GM23248 (cell line): ENCODE data around the gene PTGES2. TPM values are rescaled to one million over a fixed set of nuclear protein-coding genes. Genes with fewer than 3 reads are reported as not detected.

Source experiments
- DNase-seq: peaks from one replicate; pipeline ENCODE4 v3.0.0-alpha.2; 2015
- H2AFZ ChIP-seq: fragments of 200-600 bp; sonication (generic); 2 replicates; pipeline ENCODE4 v1.6.1; 2016; ENCODE audit warnings: antibody characterized with exemption
- H3F3A ChIP-seq: fragments of 200-600 bp; sonication (generic); 2 replicates; pipeline ENCODE4 v1.6.1; 2016; ENCODE audit warnings: mild to moderate bottlenecking, antibody characterized with exemption, mixed run types; ENCODE audit not compliant: insufficient read depth
- H3K27ac ChIP-seq: fragments of 200-600 bp; sonication (generic); 2 replicates; pipeline ENCODE4 v1.5.1; 2016; ENCODE audit warnings: mild to moderate bottlenecking
- H3K27me3 ChIP-seq: fragments of 200-600 bp; sonication (generic); replicated peaks from 2 replicates; pipeline ENCODE4 v1.6.1; 2016; ENCODE audit warnings: mild to moderate bottlenecking; ENCODE audit not compliant: insufficient read depth
- H3K36me3 ChIP-seq: fragments of 200-600 bp; sonication (generic); 2 replicates; pipeline ENCODE4 v1.6.1; 2016; ENCODE audit warnings: low read depth, mild to moderate bottlenecking
- H3K4me1 ChIP-seq: fragments of 200-600 bp; sonication (generic); 2 replicates; pipeline ENCODE4 v1.6.1; 2016; ENCODE audit warnings: mild to moderate bottlenecking; ENCODE audit not compliant: insufficient read depth
- H3K4me2 ChIP-seq: fragments of 200-600 bp; sonication (generic); one replicate; pipeline ENCODE4 v1.6.1; 2016; ENCODE audit warnings: mild to moderate bottlenecking; ENCODE audit not compliant: unreplicated experiment
- H3K4me3 ChIP-seq: fragments of 200-600 bp; sonication (generic); 2 replicates; pipeline ENCODE4 v1.5.1; 2016; ENCODE audit warnings: mild to moderate bottlenecking
- H3K79me2 ChIP-seq: fragments of 200-600 bp; sonication (generic); 2 replicates; pipeline ENCODE4 v1.6.1; 2016; ENCODE audit warnings: mild to moderate bottlenecking; ENCODE audit not compliant: insufficient read depth
- H3K9ac ChIP-seq: fragments of 200-600 bp; sonication (generic); 2 replicates; pipeline ENCODE4 v1.6.1; 2016; ENCODE audit warnings: mild to moderate bottlenecking
- H3K9me2 ChIP-seq: fragments of 200-600 bp; sonication (generic); 2 replicates; pipeline ENCODE4 v1.6.1; 2016; ENCODE audit warnings: mixed run types, mild to moderate bottlenecking, moderate library complexity; ENCODE audit not compliant: insufficient read depth
- H3K9me3 ChIP-seq: fragments of 200-600 bp; sonication (generic); one replicate; pipeline ENCODE4 v1.6.1; 2017; ENCODE audit warnings: low read depth
- H4K20me1 ChIP-seq: fragments of 200-600 bp; sonication (generic); 2 replicates; pipeline ENCODE4 v1.6.0; 2016; ENCODE audit not compliant: insufficient read depth
- EZH2 ChIP-seq: fragments of 200-600 bp; sonication (generic); IDR thresholded peaks from 2 replicates; pipeline ENCODE4 v1.6.1; 2018; ENCODE audit warnings: antibody characterized with exemption, mild to moderate bottlenecking; ENCODE audit not compliant: insufficient read depth, poor library complexity, severe bottlenecking
- EZH2phosphoT487 ChIP-seq: fragments of 200-600 bp; sonication (generic); IDR thresholded peaks from 2 replicates; pipeline ENCODE4 v1.6.1; 2018; ENCODE audit warnings: antibody characterized with exemption, moderate library complexity, mild to moderate bottlenecking, low read depth; ENCODE audit not compliant: insufficient read depth
- WGBS, 2 experiments: methylation state at CpG; one replicate each; pipeline ENCODE4 v1.1.6; 2015 to 2017; ENCODE audit warnings: low lambda C conversion rate in 2 of 2, low coverage in 1 of 2; ENCODE audit errors: missing lambda C conversion rate in 2 of 2; 5-methylcytosine and 5-hydroxymethylcytosine counted together
- in situ Hi-C: fragments of 300-500 bp; cut with MboI; formaldehyde crosslinking; loops from 2 replicates; pipeline ENCODE4 v1.15.0; 2020
- polyA plus RNA-seq: library from polyadenylated mRNA; unstranded; fragments of >200 nt; fragmentation: Nextera tagmentation; extraction: Ambion mirVana; gene quantifications from 2 replicates; pipeline ENCODE4 v1.2.1, GENCODE V29; 2016
- total RNA-seq: library from RNA; depleted of rRNA; stranded (reverse); fragments of >200 nt; shearing (Covaris generic); gene quantifications from 2 replicates; pipeline ENCODE4 v1.2.3, GENCODE V29; 2014

PTGES2 gene
- total and polyA plus RNA-seq, 2 experiments from 2014 or later: 63.3 to 68.6 TPM

DNA sequence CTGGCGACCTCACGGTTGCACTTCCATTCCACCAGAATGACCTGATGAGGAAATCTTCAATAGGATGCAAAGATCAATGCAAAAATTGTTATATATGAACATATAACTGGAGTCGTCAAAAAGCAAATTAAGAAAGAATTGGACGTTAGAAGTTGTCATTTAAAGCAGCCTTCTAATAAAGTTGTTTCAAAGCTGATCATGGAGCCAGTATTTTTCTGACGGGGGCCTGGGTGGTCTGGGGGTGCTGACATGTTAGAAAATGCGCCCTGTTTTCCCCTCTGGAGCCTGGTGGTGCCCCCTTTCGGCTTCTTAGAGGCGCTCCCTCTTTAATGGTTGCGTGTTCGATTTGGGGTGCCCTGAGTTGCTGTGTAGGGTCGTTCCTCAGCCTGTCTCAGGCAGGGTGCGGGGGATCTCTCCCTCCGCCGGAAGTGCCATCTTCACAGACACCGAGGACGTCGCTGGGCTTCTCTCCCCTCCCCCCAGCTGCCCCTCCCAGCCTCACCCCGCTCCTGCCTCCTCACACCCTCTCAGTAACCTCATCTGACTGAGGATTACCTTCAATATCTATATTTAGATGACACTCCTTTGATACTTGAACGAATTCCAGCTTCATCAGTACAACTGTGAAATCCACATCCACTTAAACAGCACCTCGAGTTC is 18.3 kb downstream of the PTGES2 start:
- no peak overlapping the region for H3K4me3 ChIP-seq
- peaks cover 9% of the 10 kb centered on the region; the same call in 1 of the 2 replicates for H3F3A ChIP-seq
- DNase-seq: no peak
- H4K20me1 ChIP-seq: no peaks in the 10 kb centered on the region
- no peaks in the 10 kb centered on the region for H3K9me2 ChIP-seq
- H3K36me3 ChIP-seq: no peaks in the 10 kb centered on the region; the same call in 1 of the 2 replicates
- H3K4me1 ChIP-seq: no peaks in the 10 kb centered on the region
- in situ Hi-C loops: loop anchor here (10.0 kb wide), 1 partner anchor 164 kb away; no protein-coding TSS in a partner anchor
- 67 to 75% methylated on average over 18 to 20 of the region's 20 CpGs for WGBS, 2 experiments
- H3K79me2 ChIP-seq: no peaks in the 10 kb centered on the region
- no peaks in the 10 kb centered on the region for H3K27me3 ChIP-seq
- no peak overlapping the region for H3K4me2 ChIP-seq
- no peak overlapping the region for H2AFZ ChIP-seq
- no peaks in the 10 kb centered on the region for H3K9me3 ChIP-seq
- H3K9ac ChIP-seq: no peak overlapping the region
- TF ChIP-seq EZH2 (no peak), EZH2phosphoT487 (no peak)
- H3K27ac ChIP-seq: no peak overlapping the region

DNA sequence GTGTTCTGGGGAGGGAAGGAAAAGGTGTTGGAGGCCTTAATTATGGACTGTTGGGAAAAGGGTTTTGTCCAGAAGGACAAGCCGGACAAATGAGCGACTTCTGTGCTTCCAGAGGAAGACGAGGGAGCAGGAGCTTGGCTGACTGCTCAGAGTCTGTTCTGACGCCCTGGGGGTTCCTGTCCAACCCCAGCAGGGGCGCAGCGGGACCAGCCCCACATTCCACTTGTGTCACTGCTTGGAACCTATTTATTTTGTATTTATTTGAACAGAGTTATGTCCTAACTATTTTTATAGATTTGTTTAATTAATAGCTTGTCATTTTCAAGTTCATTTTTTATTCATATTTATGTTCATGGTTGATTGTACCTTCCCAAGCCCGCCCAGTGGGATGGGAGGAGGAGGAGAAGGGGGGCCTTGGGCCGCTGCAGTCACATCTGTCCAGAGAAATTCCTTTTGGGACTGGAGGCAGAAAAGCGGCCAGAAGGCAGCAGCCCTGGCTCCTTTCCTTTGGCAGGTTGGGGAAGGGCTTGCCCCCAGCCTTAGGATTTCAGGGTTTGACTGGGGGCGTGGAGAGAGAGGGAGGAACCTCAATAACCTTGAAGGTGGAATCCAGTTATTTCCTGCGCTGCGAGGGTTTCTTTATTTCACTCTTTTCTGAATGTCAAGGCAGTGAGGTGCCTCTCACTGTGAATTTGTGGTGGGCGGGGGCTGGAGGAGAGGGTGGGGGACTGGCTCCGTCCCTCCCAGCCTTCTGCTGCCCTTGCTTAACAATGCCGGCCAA is 19.1 kb downstream of the PTGES2 start:
- peaks cover 9% of the 10 kb centered on the region; the same call in 1 of the 2 replicates for H3F3A ChIP-seq
- no peak for DNase-seq
- no peaks in the 10 kb centered on the region; the same call in 1 of the 2 replicates for H3K36me3 ChIP-seq
- H3K4me2 ChIP-seq: no peak overlapping the region
- H2AFZ ChIP-seq: no peak overlapping the region
- no peaks in the 10 kb centered on the region for H4K20me1 ChIP-seq
- H3K27me3 ChIP-seq: no peaks in the 10 kb centered on the region
- H3K79me2 ChIP-seq: no peaks in the 10 kb centered on the region; the same call in 1 of the 2 replicates
- H3K9ac ChIP-seq: no peak overlapping the region
- no peak overlapping the region for H3K4me3 ChIP-seq
- no peak overlapping the region for H3K27ac ChIP-seq
- TF ChIP-seq EZH2phosphoT487: no peak
- no peaks in the 10 kb centered on the region for H3K9me3 ChIP-seq
- H3K4me1 ChIP-seq: no peaks in the 10 kb centered on the region
- WGBS, 2 experiments: 88 to 91% methylated on average over 15 of the region's 15 CpGs
- no peaks in the 10 kb centered on the region for H3K9me2 ChIP-seq
- in situ Hi-C loops: loop anchor here (10.0 kb wide), 1 partner anchor 164 kb away; no protein-coding TSS in a partner anchor

DNA sequence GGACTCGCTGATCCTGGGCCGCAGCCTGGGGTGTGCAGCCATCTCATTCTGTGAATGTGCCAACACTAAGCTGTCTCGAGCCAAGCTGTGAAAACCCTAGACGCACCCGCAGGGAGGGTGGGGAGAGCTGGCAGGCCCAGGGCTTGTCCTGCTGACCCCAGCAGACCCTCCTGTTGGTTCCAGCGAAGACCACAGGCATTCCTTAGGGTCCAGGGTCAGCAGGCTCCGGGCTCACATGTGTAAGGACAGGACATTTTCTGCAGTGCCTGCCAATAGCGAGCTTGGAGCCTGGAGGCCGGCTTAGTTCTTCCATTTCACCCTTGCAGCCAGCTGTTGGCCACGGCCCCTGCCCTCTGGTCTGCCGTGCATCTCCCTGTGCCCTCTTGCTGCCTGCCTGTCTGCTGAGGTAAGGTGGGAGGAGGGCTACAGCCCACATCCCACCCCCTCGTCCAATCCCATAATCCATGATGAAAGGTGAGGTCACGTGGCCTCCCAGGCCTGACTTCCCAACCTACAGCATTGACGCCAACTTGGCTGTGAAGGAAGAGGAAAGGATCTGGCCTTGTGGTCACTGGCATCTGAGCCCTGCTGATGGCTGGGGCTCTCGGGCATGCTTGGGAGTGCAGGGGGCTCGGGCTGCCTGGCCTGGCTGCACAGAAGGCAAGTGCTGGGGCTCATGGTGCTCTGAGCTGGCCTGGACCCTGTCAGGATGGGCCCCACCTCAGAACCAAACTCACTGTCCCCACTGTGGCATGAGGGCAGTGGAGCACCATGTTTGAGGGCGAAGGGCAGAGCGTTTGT is 19.9 kb downstream of the PTGES2 start:
- no peak overlapping the region for H3K27ac ChIP-seq
- H3F3A ChIP-seq: peaks cover 9% of the 10 kb centered on the region; the same call in 1 of the 2 replicates
- H4K20me1 ChIP-seq: no peaks in the 10 kb centered on the region
- TF ChIP-seq EZH2phosphoT487: no peak
- no peak for TF ChIP-seq EZH2
- H2AFZ ChIP-seq: no peak overlapping the region
- H3K4me2 ChIP-seq: no peak overlapping the region
- H3K4me1 ChIP-seq: no peaks in the 10 kb centered on the region
- peaks cover 5% of the 10 kb centered on the region for H3K79me2 ChIP-seq
- no peak overlapping the region for H3K4me3 ChIP-seq
- no peaks in the 10 kb centered on the region for H3K27me3 ChIP-seq
- peaks cover 5% of the 10 kb centered on the region; the same call in 1 of the 2 replicates for H3K36me3 ChIP-seq
- DNase-seq: no peak
- no peaks in the 10 kb centered on the region for H3K9me2 ChIP-seq
- no peak overlapping the region for H3K9ac ChIP-seq
- no peaks in the 10 kb centered on the region for H3K9me3 ChIP-seq
- 84 to 85% methylated on average over 18 of the region's 18 CpGs for WGBS, 2 experiments
- in situ Hi-C loops: loop anchor here (10.0 kb wide), 1 partner anchor 163 kb away; no protein-coding TSS in a partner anchor

DNA sequence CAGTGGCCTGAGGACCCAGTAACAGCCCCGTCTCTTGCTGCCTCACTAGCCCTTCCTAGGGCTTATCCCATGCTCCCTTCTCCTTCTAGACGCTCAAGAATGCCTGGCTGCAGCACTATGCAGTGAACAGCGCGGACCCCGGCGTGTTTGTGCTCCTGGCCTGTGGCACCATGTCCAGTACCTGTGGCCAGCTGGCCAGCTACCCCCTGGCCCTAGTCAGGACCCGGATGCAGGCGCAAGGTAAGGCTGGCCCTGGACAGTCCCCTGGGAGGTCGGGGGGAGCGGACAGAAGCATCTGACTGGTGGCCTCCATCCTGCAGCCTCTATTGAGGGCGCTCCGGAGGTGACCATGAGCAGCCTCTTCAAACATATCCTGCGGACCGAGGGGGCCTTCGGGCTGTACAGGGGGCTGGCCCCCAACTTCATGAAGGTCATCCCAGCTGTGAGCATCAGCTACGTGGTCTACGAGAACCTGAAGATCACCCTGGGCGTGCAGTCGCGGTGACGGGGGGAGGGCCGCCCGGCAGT is 20.5 kb downstream of the PTGES2 start:
- Histone ChIP-seq H3F3A (peaks cover 9% of the 10 kb centered on the region; the same call in 1 of the 2 replicates), H3K36me3 (peaks cover 11% of the 10 kb centered on the region; the same call in 1 of the 2 replicates), H2AFZ (no peak overlapping the region), H3K9ac (no peak overlapping the region), H3K9me3 (no peaks in the 10 kb centered on the region), H3K4me2 (no peak overlapping the region), H3K27me3 (no peaks in the 10 kb centered on the region), H3K27ac (no peak overlapping the region), H3K79me2 (peaks cover 12% of the 10 kb centered on the region), H3K9me2 (no peaks in the 10 kb centered on the region), H3K4me1 (no peaks in the 10 kb centered on the region), H4K20me1 (no peaks in the 10 kb centered on the region), H3K4me3 (no peak overlapping the region)
- 92 to 94% methylated on average over 23 of the region's 23 CpGs for WGBS, 2 experiments
- DNase-seq: no peak
- in situ Hi-C loops: loop anchor here (10.0 kb wide), 1 partner anchor 162 kb away; no protein-coding TSS in a partner anchor
- TF ChIP-seq EZH2phosphoT487: no peak
- no peak for TF ChIP-seq EZH2
